OCI-LY7 (cell line): ENCODE measurements around the gene TSNAXIP1. TPM values are rescaled to one million over a fixed set of nuclear protein-coding genes. Genes with fewer than 3 reads are reported as not detected.
A peak's percentile ranks its signal among the peaks of the same experiment; 100 is the strongest.

Experiments used
- BruUV-seq: library from RNA; stranded (reverse); fragments of 400-500 nt; replicated peaks from 2 replicates; lab custom pipeline; 2021; lab: Mats Ljungman, UMichigan
- CTCF ChIA-PET: fragments of 300-600 bp; sonication (Branson Sonifier 250); formaldehyde crosslinking; loops from one replicate; lab custom pipeline; 2022; ENCODE audit warnings: antibody characterized with exemption; ENCODE audit not compliant: unreplicated experiment; lab: Charles Lee
- POLR2A ChIA-PET: fragments of 300-600 bp; sonication (Branson Sonifier 250); formaldehyde crosslinking; loops from one replicate; lab custom pipeline; 2022; ENCODE audit warnings: antibody characterized with exemption; lab: Charles Lee
- DNase-seq: peaks from one replicate; pipeline ENCODE4 v3.0.0-alpha.2; 2015; ENCODE audit warnings: low spot score
- H2AFZ ChIP-seq: fragments of 200-600 bp; sonication (generic), shearing (Covaris generic); 2 replicates; pipeline ENCODE4 v1.6.1; 2014; ENCODE audit warnings: mild to moderate bottlenecking, antibody characterized with exemption, low read length, moderate library complexity
- H3K27ac ChIP-seq: fragments of 200-600 bp; sonication (generic); 2 replicates; pipeline ENCODE4 v1.5.1; 2014; ENCODE audit warnings: mixed run types, low read depth, mild to moderate bottlenecking, moderate library complexity, low read length, inconsistent platforms; ENCODE audit not compliant: poor library complexity, severe bottlenecking
- H3K36me3 ChIP-seq: fragments of 200-600 bp; sonication (generic); 2 replicates; pipeline ENCODE4 v1.6.1; 2014; ENCODE audit warnings: mild to moderate bottlenecking, antibody characterized with exemption, low read length, moderate library complexity, mixed read lengths; ENCODE audit not compliant: insufficient read depth
- H3K4me1 ChIP-seq: fragments of 200-600 bp; sonication (generic); 2 replicates; pipeline ENCODE4 v1.5.1; 2014; ENCODE audit warnings: mild to moderate bottlenecking, low read length; ENCODE audit not compliant: insufficient read depth, poor library complexity, severe bottlenecking
- H3K4me2 ChIP-seq: fragments of 200-600 bp; sonication (generic); 2 replicates; pipeline ENCODE4 v1.6.1; 2014; ENCODE audit warnings: mild to moderate bottlenecking, low read length
- H3K4me3 ChIP-seq: fragments of 200-600 bp; sonication (generic); 2 replicates; pipeline ENCODE4 v1.5.1; 2014; ENCODE audit warnings: mild to moderate bottlenecking, low read depth, low read length; ENCODE audit not compliant: poor library complexity, severe bottlenecking
- H3K79me2 ChIP-seq: fragments of 200-600 bp; sonication (generic); 2 replicates; pipeline ENCODE4 v1.6.1; 2016; ENCODE audit warnings: low read depth, mild to moderate bottlenecking, low read length, moderate library complexity, mixed read lengths; ENCODE audit not compliant: insufficient read depth
- H3K9me2 ChIP-seq: fragments of 200-600 bp; sonication (generic); 2 replicates; pipeline ENCODE4 v1.6.1; 2016; ENCODE audit warnings: mild to moderate bottlenecking, low read length, mixed read lengths; ENCODE audit not compliant: insufficient read depth
- H3K9me3 ChIP-seq: fragments of 200-600 bp; sonication (generic); 2 replicates; pipeline ENCODE4 v1.6.1; 2014; ENCODE audit warnings: mild to moderate bottlenecking, mixed run types, low read length, mixed read lengths
- H4K20me1 ChIP-seq: fragments of 200-600 bp; sonication (generic); 2 replicates; pipeline ENCODE4 v1.6.1; 2014; ENCODE audit warnings: mild to moderate bottlenecking, antibody characterized with exemption, low read length, moderate library complexity, mixed read lengths; ENCODE audit not compliant: insufficient read depth
- EZH2phosphoT487 ChIP-seq: fragments of 200-600 bp; sonication (generic); IDR thresholded peaks from 2 replicates; pipeline ENCODE4 v1.6.1; 2018; ENCODE audit warnings: low read depth, borderline replicate concordance, mild to moderate bottlenecking, mixed run types, antibody characterized with exemption, low read length, moderate library complexity, mixed read lengths
- intact Hi-C: fragments of 100-400 bp; cut with micrococcal nuclease; formaldehyde crosslinking; loops from one replicate; pipeline ENCODE4 v1.10.0; 2022; ENCODE audit not compliant: unreplicated experiment
- total RNA-seq, 2 experiments: library from RNA; depleted of rRNA in 1 of 2; stranded (reverse); fragments of >200 nt in 1 of 2; shearing (Covaris generic) in 1 of 2; gene quantifications; 2 replicates each; pipeline ENCODE4 v1.2.3, GENCODE V29; 2014 to 2022
- TF ChIP-seq, protein P1 (sequence below): fragments of 200-600 bp; sonication (generic); conservative IDR thresholded peaks from 2 replicates; pipeline ENCODE4 v1.5.1; 2014; ENCODE audit warnings: mild to moderate bottlenecking, antibody characterized with exemption, low read length, moderate library complexity, mixed read lengths

Gene TSNAXIP1
- total RNA-seq, 2 experiments from 2014 or later: 0.76 to 0.91 TPM

DNA sequence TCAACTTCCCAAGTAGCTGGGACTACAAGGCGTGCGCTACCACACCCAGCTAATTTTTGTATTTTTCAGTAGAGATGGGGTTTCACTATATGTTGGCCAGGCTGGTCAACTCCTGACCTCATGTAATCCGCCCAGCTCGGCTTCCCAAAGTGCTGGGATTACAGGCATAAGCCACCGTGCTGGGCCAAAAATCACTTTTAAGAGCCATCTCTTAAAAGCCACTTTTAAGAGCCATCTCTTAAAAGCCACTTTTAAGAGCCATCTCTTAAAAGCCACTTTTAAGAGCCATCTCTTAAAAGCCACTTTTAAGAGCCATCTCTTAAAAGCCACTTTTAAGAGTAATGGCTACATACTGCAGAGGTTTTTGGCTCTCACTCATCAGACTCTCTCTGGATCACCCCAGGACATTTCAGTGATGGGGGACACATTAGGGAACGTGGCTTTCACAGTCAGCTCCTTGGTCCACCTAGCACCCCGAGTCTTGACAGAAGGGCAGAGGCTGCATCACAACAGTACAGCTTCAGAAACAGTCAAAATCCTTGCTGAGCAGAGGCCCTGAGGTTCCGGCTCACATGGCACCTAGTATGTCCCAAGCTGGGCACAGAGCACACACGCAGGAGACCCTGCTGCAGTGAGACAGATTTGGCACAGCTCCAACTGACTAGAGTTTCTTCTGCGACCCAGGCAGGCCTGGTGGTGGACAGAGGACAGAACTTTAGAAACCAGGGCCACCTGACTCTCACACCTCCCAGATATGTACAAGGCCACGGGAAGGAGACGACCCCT lies 23.9 kb upstream of the TSNAXIP1 start:
- H2AFZ ChIP-seq: no peak overlapping the region
- H3K27ac ChIP-seq: no peak overlapping the region
- H3K79me2 ChIP-seq: peaks cover 32% of the 10 kb centered on the region
- no peak overlapping the region for H3K4me2 ChIP-seq
- no peaks in the 10 kb centered on the region for H3K9me3 ChIP-seq
- CTCF ChIA-PET: no interaction called here
- TF ChIP-seq, protein P1, sequence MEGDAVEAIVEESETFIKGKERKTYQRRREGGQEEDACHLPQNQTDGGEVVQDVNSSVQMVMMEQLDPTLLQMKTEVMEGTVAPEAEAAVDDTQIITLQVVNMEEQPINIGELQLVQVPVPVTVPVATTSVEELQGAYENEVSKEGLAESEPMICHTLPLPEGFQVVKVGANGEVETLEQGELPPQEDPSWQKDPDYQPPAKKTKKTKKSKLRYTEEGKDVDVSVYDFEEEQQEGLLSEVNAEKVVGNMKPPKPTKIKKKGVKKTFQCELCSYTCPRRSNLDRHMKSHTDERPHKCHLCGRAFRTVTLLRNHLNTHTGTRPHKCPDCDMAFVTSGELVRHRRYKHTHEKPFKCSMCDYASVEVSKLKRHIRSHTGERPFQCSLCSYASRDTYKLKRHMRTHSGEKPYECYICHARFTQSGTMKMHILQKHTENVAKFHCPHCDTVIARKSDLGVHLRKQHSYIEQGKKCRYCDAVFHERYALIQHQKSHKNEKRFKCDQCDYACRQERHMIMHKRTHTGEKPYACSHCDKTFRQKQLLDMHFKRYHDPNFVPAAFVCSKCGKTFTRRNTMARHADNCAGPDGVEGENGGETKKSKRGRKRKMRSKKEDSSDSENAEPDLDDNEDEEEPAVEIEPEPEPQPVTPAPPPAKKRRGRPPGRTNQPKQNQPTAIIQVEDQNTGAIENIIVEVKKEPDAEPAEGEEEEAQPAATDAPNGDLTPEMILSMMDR: no peak
- TF ChIP-seq EZH2phosphoT487: no peak
- peaks cover 31% of the 10 kb centered on the region for H3K4me1 ChIP-seq
- H3K9me2 ChIP-seq: no peaks in the 10 kb centered on the region
- peaks cover 39% of the 10 kb centered on the region for H3K36me3 ChIP-seq
- POLR2A ChIA-PET: interaction anchor here (0.5 to 0.9 kb wide), 3 partner anchors 9 to 934 kb away, joined by 3 read pairs; no protein-coding TSS in a partner anchor
- 0 out of 2 replicates have a peak, but pooled peaks cover 3% of the 10 kb centered on the region for H4K20me1 ChIP-seq
- H3K4me3 ChIP-seq: no peak overlapping the region
- DNase-seq: no peak
- BruUV-seq: no TSS peak
- intact Hi-C loops: no loop called here

DNA sequence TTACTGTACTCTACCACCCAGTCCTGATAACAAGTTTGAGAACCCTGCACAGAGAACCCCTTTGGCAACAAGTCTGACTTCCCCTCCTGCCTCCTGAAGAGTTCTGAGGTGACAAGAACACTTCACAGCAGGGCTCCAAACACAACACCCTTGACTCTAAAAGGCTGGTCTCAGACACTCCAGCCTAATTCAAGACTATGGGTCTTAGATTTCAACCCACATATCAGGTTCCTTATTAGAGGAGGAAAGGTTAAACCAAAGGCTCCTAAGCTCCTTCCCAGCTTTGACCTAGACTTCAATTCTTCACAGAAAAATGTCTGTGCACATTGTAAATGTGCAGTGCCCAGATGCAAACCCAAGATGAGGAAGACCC lies 23.4 kb upstream of the TSNAXIP1 start:
- Histone ChIP-seq H3K27ac (no peak overlapping the region), H4K20me1 (0 out of 2 replicates have a peak, but pooled peaks cover 3% of the 10 kb centered on the region), H3K4me1 (peaks cover 31% of the 10 kb centered on the region), H3K9me3 (no peaks in the 10 kb centered on the region), H3K4me3 (no peak overlapping the region), H3K4me2 (no peak overlapping the region), H3K79me2 (peaks cover 32% of the 10 kb centered on the region), H3K36me3 (peaks cover 39% of the 10 kb centered on the region), H2AFZ (no peak overlapping the region), H3K9me2 (no peaks in the 10 kb centered on the region)
- DNase-seq: no peak
- POLR2A ChIA-PET: interaction anchor here (0.9 kb wide), 1 partner anchor 10 kb away, joined by 3 read pairs; no protein-coding TSS in a partner anchor
- BruUV-seq: no TSS peak
- TF ChIP-seq, protein P1: no peak
- TF ChIP-seq EZH2phosphoT487: no peak
- CTCF ChIA-PET: no interaction called here
- intact Hi-C loops: no loop called here

DNA sequence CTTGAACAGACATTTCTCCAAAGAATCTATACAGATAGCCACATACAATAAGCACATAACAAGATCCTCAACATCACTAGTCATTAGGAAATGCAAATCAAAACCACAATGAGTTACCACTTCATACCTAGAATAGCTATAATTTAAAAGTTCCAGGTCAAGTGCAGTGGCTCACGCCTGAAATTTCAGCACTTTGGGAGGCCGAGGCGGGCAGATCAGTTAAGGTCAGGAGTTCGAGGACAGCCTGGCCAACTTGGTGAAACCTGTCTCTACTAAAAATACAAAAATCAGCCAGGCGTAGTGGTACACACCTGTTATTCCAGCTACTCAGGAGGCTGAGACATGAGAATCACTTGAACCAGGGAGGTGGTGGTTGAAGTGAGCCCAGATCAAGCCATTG lies 20.2 kb upstream of the TSNAXIP1 start:
- Histone ChIP-seq H2AFZ (no peak overlapping the region), H3K36me3 (peaks cover 41% of the 10 kb centered on the region), H3K9me3 (no peaks in the 10 kb centered on the region), H3K4me2 (peak overlapping the region; percentile 52), H3K9me2 (no peaks in the 10 kb centered on the region), H3K27ac (peak overlapping the region; percentile 20), H4K20me1 (peaks cover 2% of the 10 kb centered on the region; the same call in 1 of the 2 replicates), H3K79me2 (peaks cover 31% of the 10 kb centered on the region), H3K4me1 (peaks cover 16% of the 10 kb centered on the region), H3K4me3 (peak overlapping the region; percentile 6)
- BruUV-seq: no TSS peak
- peak; percentile 30 for DNase-seq
- intact Hi-C loops: no loop called here
- CTCF ChIA-PET: no interaction called here
- no peak for TF ChIP-seq EZH2phosphoT487
- TF ChIP-seq, protein P1: no peak
- POLR2A ChIA-PET: interaction anchor here (0.8 to 1.0 kb wide), 3 partner anchors 8 to 25 kb away, joined by 3 read pairs; partner anchors contain the start of genes RANBP10 and TSNAXIP1
